Gastroesophageal sphincter (tissue), 4 donors: ENCODE data around the gene TMEM255A. TPM values are rescaled to one million over a fixed set of nuclear protein-coding genes. Genes with fewer than 3 reads are reported as not detected.

Experiments
- ATAC-seq: fragments of 150-250 bp; one replicate; pipeline ENCODE4 v1.9.1; 2016; ENCODE audit warnings: mild to moderate bottlenecking, moderate library complexity
- H3K27ac ChIP-seq, 4 donors: fragments of 200-600 bp; sonication (generic) in 3 of 4; 1 replicate in 3 of 4; 2 replicates in 1 of 4; pipeline ENCODE4 v1.5.1; 2016 to 2019
- H3K27me3 ChIP-seq: fragments of 200-600 bp; sonication (generic); one replicate; pipeline ENCODE4 v1.5.1; 2019
- H3K36me3 ChIP-seq, 2 donors: fragments of 200-600 bp; sonication (generic); one replicate each; pipeline ENCODE4 v1.5.1; 2019; ENCODE audit warnings: control low read depth in 1 of 2
- H3K4me1 ChIP-seq, 3 donors: fragments of 200-600 bp; sonication (generic); 1 replicate in 2 of 3; 2 replicates in 1 of 3; pipeline ENCODE4 v1.5.1; 2016 to 2019; ENCODE audit warnings: control low read depth in 2 of 3
- H3K4me3 ChIP-seq, 2 donors: fragments of 200-600 bp; sonication (generic); one replicate each; pipeline ENCODE4 v1.5.1; 2019; ENCODE audit warnings: mild to moderate bottlenecking in 1 of 2, moderate library complexity in 1 of 2
- H3K9me3 ChIP-seq, 3 donors: fragments of 200-600 bp; sonication (generic); one replicate each; pipeline ENCODE4 v1.5.1; 2017 to 2019; ENCODE audit warnings: control low read depth in 2 of 3
- EP300 ChIP-seq: sonication (generic); formaldehyde crosslinking; IDR thresholded peaks from one replicate; pipeline ENCODE4 v1.6.1; 2017; ENCODE audit warnings: antibody characterized with exemption, mild to moderate bottlenecking
- POLR2A ChIP-seq, 2 donors: fragments of 450-650 bp; IDR thresholded peaks; one replicate each; pipeline ENCODE4 v1.6.1; 2017; ENCODE audit warnings: antibody characterized with exemption in 2 of 2, mild to moderate bottlenecking in 2 of 2, moderate library complexity in 1 of 2
- POLR2AphosphoS5 ChIP-seq: sonication (generic); formaldehyde crosslinking; IDR thresholded peaks from one replicate; pipeline ENCODE4 v1.6.1; 2017; ENCODE audit warnings: antibody characterized with exemption
- WGBS, 2 donors: methylation state at CpG; one replicate each; pipeline ENCODE4 v1.1.5; 2018; ENCODE audit warnings: low coverage in 1 of 2; 5-methylcytosine and 5-hydroxymethylcytosine counted together
- total RNA-seq, 4 donors: library from RNA; depleted of rRNA; stranded (reverse); fragments of >200 nt; gene quantifications; one replicate each; pipeline ENCODE4 v1.1.0, GENCODE V29; 2016
- TF ChIP-seq, protein P1 (sequence below), 4 experiments: fragments of 200-600 bp in 2 of 4; fragments of 450-650 bp in 2 of 4; sonication (generic) in 1 of 4; IDR thresholded peaks; one replicate each; pipeline ENCODE4 v1.5.1; 2017 to 2019; ENCODE audit warnings: antibody characterized with exemption in 4 of 4, mild to moderate bottlenecking in 2 of 4, moderate library complexity in 2 of 4

Gene TMEM255A
- total RNA-seq, 4 donors from 2014 or later, result 0.16 to 8.9 (median 4.1) TPM

GRCh38 chrX:120262859-120263708, 48.2 kb downstream of the TMEM255A start:
- 80% methylated on average over 1 to 4 of the region's 8 CpGs for WGBS, 2 donors
- Histone ChIP-seq H3K27ac (no peak overlapping the region), H3K27me3 (no peaks in the 10 kb centered on the region), H3K36me3 (no peaks in the 10 kb centered on the region), H3K4me3 (no peak overlapping the region), H3K9me3 (no peaks in the 10 kb centered on the region), H3K4me1 (no peaks in the 10 kb centered on the region)
- no peak for ATAC-seq
- no peak for TF ChIP-seq EP300
- TF ChIP-seq POLR2AphosphoS5, result no peak
- TF ChIP-seq, protein P1, sequence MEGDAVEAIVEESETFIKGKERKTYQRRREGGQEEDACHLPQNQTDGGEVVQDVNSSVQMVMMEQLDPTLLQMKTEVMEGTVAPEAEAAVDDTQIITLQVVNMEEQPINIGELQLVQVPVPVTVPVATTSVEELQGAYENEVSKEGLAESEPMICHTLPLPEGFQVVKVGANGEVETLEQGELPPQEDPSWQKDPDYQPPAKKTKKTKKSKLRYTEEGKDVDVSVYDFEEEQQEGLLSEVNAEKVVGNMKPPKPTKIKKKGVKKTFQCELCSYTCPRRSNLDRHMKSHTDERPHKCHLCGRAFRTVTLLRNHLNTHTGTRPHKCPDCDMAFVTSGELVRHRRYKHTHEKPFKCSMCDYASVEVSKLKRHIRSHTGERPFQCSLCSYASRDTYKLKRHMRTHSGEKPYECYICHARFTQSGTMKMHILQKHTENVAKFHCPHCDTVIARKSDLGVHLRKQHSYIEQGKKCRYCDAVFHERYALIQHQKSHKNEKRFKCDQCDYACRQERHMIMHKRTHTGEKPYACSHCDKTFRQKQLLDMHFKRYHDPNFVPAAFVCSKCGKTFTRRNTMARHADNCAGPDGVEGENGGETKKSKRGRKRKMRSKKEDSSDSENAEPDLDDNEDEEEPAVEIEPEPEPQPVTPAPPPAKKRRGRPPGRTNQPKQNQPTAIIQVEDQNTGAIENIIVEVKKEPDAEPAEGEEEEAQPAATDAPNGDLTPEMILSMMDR (IDR thresholded peaks at IDR 0.05), result no peak
- TF ChIP-seq POLR2A (IDR thresholded peaks at IDR 0.05), result no peak

- WGBS, 2 donors, result no CpG with 5 or more reads among the region's 3 CpGs
- no peaks in the 10 kb centered on the region for H3K9me3 ChIP-seq
Measured at GRCh38 chrX:120260369-120260768, 50.9 kb downstream of the TMEM255A start.

GRCh38 chrX:120253784-120254183, 57.5 kb downstream of the TMEM255A start:
- Histone ChIP-seq H3K27me3 (no peaks in the 10 kb centered on the region), H3K9me3 (no peaks in the 10 kb centered on the region), H3K27ac (no peak overlapping the region), H3K36me3 (peaks cover 0 to 18% of the 10 kb centered on the region in 2 donors), H3K4me3 (no peak overlapping the region), H3K4me1 (peaks cover 0 to 12% (median 0%) of the 10 kb centered on the region in 3 donors)
- ATAC-seq, result no peak
- TF ChIP-seq EP300 (no peak), POLR2A (IDR thresholded peaks at IDR 0.05) (no peak), POLR2AphosphoS5 (no peak)
- TF ChIP-seq, protein P1 (IDR thresholded peaks at IDR 0.05), result no peak
- WGBS, 2 donors, result 70 to 80% methylated on average over 2 to 6 of the region's 6 CpGs

More at GRCh38 chrX:120260369-120260768, 50.9 kb downstream of the TMEM255A start:
- no peak overlapping the region for H3K27ac ChIP-seq
- no peaks in the 10 kb centered on the region for H3K4me1 ChIP-seq
- TF ChIP-seq EP300 (no peak), POLR2A (IDR thresholded peaks at IDR 0.05) (no peak), POLR2AphosphoS5 (no peak)
- TF ChIP-seq, protein P1 (IDR thresholded peaks at IDR 0.05), result no peak
- ATAC-seq, result no peak
- no peaks in the 10 kb centered on the region for H3K27me3 ChIP-seq
- no peak overlapping the region for H3K4me3 ChIP-seq
- no peaks in the 10 kb centered on the region for H3K36me3 ChIP-seq

GRCh38 chrX:120251471-120252011, 59.7 kb downstream of the TMEM255A start:
- peaks cover 0 to 18% of the 10 kb centered on the region in 2 donors for H3K36me3 ChIP-seq
- H3K27me3 ChIP-seq, result no peaks in the 10 kb centered on the region
- peaks cover 0 to 12% (median 0%) of the 10 kb centered on the region in 3 donors for H3K4me1 ChIP-seq
- peak overlapping the region; percentile 52 to 93 (median 91) for H3K27ac ChIP-seq
- TF ChIP-seq POLR2AphosphoS5 (no peak), EP300 (no peak), POLR2A (IDR thresholded peaks at IDR 0.05) (no peak)
- TF ChIP-seq, protein P1 (IDR thresholded peaks at IDR 0.05), result no peak
- no peaks in the 10 kb centered on the region for H3K9me3 ChIP-seq
- 8 to 33% methylated on average over 4 to 25 of the region's 28 CpGs for WGBS, 2 donors
- no peak for ATAC-seq
- peak overlapping the region; percentile 45 to 73 for H3K4me3 ChIP-seq
